Measurements from ENCODE around the gene SHPK. TPM values are rescaled to one million over a fixed set of nuclear protein-coding genes. Genes with fewer than 3 reads are reported as not detected.

The SHPK gene
- total and polyA plus RNA-seq, 4 donors, result 9.3 to 66.6 (median 17.0) TPM

DNA sequence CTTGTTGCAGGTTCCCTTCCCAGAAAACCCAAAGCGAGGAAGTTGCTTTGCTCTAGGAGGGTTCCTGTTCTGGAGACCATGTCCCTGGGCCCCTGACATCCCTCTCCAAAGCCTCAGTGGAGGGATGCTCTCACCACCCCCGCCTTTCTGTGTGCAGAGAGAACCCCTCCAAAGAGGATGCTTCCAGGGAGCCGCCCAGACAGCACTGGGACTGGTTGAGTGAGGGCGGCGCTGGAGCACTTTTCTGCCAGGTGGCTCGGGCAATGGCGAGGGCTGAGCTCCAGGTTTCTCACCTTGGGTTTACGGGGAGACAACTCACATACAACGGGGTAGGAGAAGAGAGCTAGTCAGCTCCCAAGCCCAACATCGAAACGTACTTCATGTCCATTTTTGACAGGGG lies 39.8 kb upstream of the SHPK start:
- Histone ChIP-seq H3K9me3 (ENCODE audit: control insufficient read depth in 4 of 4, low read length in 3 of 4) (no peaks in the 10 kb centered on the region), H3K27me3 (ENCODE audit: control insufficient read depth in 4 of 4, insufficient read depth in 4 of 4, low read length in 3 of 4) (no peaks in the 10 kb centered on the region), H3K4me1 (ENCODE audit: control insufficient read depth in 4 of 4, insufficient read depth in 4 of 4, low read length in 3 of 4) (no peaks in the 10 kb centered on the region), H3K27ac (ENCODE audit: low read depth in 1 of 2, low read length in 2 of 2) (no peak overlapping the region), H3K4me3 (ENCODE audit: low read depth in 1 of 3, low read length in 3 of 3) (no peak overlapping the region), H3K36me3 (ENCODE audit: control insufficient read depth in 4 of 4, insufficient read depth in 3 of 4, low read depth in 1 of 4, low read length in 3 of 4) (peaks cover 0 to 3% (median under 1%) of the 10 kb centered on the region in 4 donors), H3K9ac (ENCODE audit: low read depth in 1 of 2, low read length in 2 of 2) (no peak overlapping the region)
- no peak for DNase-seq (ENCODE audit: low spot score)
- TF ChIP-seq RAD21 (IDR thresholded peaks at IDR 0.05) (no peak), RXRA (IDR thresholded peaks at IDR 0.05) (no peak), TAF1 (conservative IDR thresholded peaks at IDR 0.05) (no peak)
- TF ChIP-seq, protein P1, sequence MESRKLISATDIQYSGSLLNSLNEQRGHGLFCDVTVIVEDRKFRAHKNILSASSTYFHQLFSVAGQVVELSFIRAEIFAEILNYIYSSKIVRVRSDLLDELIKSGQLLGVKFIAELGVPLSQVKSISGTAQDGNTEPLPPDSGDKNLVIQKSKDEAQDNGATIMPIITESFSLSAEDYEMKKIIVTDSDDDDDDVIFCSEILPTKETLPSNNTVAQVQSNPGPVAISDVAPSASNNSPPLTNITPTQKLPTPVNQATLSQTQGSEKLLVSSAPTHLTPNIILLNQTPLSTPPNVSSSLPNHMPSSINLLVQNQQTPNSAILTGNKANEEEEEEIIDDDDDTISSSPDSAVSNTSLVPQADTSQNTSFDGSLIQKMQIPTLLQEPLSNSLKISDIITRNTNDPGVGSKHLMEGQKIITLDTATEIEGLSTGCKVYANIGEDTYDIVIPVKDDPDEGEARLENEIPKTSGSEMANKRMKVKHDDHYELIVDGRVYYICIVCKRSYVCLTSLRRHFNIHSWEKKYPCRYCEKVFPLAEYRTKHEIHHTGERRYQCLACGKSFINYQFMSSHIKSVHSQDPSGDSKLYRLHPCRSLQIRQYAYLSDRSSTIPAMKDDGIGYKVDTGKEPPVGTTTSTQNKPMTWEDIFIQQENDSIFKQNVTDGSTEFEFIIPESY (IDR thresholded peaks at IDR 0.05), result no peak
- TF ChIP-seq, protein P2, sequence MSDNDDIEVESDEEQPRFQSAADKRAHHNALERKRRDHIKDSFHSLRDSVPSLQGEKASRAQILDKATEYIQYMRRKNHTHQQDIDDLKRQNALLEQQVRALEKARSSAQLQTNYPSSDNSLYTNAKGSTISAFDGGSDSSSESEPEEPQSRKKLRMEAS (IDR thresholded peaks at IDR 0.05), result no peak
- TF ChIP-seq, protein P3, sequence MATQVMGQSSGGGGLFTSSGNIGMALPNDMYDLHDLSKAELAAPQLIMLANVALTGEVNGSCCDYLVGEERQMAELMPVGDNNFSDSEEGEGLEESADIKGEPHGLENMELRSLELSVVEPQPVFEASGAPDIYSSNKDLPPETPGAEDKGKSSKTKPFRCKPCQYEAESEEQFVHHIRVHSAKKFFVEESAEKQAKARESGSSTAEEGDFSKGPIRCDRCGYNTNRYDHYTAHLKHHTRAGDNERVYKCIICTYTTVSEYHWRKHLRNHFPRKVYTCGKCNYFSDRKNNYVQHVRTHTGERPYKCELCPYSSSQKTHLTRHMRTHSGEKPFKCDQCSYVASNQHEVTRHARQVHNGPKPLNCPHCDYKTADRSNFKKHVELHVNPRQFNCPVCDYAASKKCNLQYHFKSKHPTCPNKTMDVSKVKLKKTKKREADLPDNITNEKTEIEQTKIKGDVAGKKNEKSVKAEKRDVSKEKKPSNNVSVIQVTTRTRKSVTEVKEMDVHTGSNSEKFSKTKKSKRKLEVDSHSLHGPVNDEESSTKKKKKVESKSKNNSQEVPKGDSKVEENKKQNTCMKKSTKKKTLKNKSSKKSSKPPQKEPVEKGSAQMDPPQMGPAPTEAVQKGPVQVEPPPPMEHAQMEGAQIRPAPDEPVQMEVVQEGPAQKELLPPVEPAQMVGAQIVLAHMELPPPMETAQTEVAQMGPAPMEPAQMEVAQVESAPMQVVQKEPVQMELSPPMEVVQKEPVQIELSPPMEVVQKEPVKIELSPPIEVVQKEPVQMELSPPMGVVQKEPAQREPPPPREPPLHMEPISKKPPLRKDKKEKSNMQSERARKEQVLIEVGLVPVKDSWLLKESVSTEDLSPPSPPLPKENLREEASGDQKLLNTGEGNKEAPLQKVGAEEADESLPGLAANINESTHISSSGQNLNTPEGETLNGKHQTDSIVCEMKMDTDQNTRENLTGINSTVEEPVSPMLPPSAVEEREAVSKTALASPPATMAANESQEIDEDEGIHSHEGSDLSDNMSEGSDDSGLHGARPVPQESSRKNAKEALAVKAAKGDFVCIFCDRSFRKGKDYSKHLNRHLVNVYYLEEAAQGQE (IDR thresholded peaks at IDR 0.05), result no peak
- WGBS, result 87% methylated on average over 11 of the region's 11 CpGs

DNA sequence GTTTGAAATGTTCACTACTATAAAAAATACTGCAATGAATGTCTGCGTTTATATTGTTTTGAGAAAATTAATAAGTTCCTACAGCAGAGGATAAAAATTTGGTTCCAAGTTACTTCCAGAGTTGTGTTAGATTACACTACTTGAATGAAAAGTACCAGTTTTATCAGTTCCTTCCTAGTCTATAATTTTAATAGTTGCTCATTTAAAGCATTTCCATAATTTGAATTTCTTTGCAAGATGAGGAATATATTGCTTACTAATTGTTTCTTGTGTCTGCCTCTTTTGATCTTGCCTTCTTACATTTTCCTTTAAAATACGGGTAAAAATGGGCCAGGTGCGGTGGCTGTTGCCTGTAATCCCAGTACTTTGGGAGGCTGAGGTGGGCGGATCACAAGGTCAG lies 36.5 kb upstream of the SHPK start:
- H3K4me1 ChIP-seq (ENCODE audit: control insufficient read depth in 4 of 4, insufficient read depth in 4 of 4, low read length in 3 of 4), result peaks cover 0 to 20% (median 16%) of the 10 kb centered on the region in 4 donors
- peaks cover 0 to 3% (median under 1%) of the 10 kb centered on the region in 4 donors for H3K36me3 ChIP-seq (ENCODE audit: control insufficient read depth in 4 of 4, insufficient read depth in 3 of 4, low read depth in 1 of 4, low read length in 3 of 4)
- TF ChIP-seq JUND (IDR thresholded peaks at IDR 0.05) (no peak), SP1 (IDR thresholded peaks at IDR 0.05) (no peak), RAD21 (IDR thresholded peaks at IDR 0.05) (no peak), TAF1 (conservative IDR thresholded peaks at IDR 0.05) (no peak), NR2F2 (IDR thresholded peaks at IDR 0.05) (no peak), EGR1 (IDR thresholded peaks at IDR 0.05; ENCODE audit: low read depth in 2 of 2) (no peak), HNF4A (conservative IDR thresholded peaks at IDR 0.05) (no peak), HNF4G (IDR thresholded peaks at IDR 0.05) (no peak)
- TF ChIP-seq, protein P4, sequence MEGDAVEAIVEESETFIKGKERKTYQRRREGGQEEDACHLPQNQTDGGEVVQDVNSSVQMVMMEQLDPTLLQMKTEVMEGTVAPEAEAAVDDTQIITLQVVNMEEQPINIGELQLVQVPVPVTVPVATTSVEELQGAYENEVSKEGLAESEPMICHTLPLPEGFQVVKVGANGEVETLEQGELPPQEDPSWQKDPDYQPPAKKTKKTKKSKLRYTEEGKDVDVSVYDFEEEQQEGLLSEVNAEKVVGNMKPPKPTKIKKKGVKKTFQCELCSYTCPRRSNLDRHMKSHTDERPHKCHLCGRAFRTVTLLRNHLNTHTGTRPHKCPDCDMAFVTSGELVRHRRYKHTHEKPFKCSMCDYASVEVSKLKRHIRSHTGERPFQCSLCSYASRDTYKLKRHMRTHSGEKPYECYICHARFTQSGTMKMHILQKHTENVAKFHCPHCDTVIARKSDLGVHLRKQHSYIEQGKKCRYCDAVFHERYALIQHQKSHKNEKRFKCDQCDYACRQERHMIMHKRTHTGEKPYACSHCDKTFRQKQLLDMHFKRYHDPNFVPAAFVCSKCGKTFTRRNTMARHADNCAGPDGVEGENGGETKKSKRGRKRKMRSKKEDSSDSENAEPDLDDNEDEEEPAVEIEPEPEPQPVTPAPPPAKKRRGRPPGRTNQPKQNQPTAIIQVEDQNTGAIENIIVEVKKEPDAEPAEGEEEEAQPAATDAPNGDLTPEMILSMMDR (IDR thresholded peaks at IDR 0.05; ENCODE audit: low read depth, low read length, missing input control), result no peak
- TF ChIP-seq, protein P1 (IDR thresholded peaks at IDR 0.05), result no peak
- no peaks in the 10 kb centered on the region for H3K9me3 ChIP-seq (ENCODE audit: control insufficient read depth in 4 of 4, low read length in 3 of 4)
- 98% methylated on average over 4 of the region's 4 CpGs for WGBS
- no peak overlapping the region for H3K9ac ChIP-seq (ENCODE audit: low read depth in 1 of 2, low read length in 2 of 2)
- H3K27me3 ChIP-seq (ENCODE audit: control insufficient read depth in 4 of 4, insufficient read depth in 4 of 4, low read length in 3 of 4), result no peaks in the 10 kb centered on the region
- no peak for DNase-seq (ENCODE audit: low spot score)
- no peak overlapping the region for H3K27ac ChIP-seq (ENCODE audit: low read depth in 1 of 2, low read length in 2 of 2)
- no peak overlapping the region for H3K4me3 ChIP-seq (ENCODE audit: low read depth in 1 of 3, low read length in 3 of 3)
